Activated gamma-delta T cell treated with anti-CD3 and anti-CD28 coated beads, Interleukin-2, amount 50 U/mL, for 16 hours (primary cell): ENCODE data around the gene RAPGEF2.

Experiments used
- DNase-seq: peaks from one replicate; pipeline ENCODE4 v3.0.0-alpha.2; 2020; ENCODE audit warnings: low read depth

The RAPGEF2 gene

DNA sequence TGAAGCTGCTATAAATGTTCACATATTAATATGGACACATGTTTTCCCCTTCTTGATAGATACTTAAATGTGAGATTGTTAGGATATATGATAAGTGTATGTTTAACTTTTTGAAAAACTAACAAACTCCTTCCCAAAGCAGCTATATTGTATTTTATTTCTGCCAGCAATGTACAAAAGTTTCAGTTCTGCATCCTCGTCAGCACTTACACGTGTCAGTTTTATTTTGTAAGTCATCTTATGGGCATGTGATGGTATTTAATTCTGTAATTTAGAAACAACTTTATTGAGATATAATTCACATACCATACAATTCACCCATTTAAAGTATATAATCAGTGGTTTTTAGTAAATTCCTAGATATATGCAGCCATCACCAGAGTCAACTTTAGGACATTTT is 31.6 kb downstream of the RAPGEF2 start:
- no peak for DNase-seq

DNA sequence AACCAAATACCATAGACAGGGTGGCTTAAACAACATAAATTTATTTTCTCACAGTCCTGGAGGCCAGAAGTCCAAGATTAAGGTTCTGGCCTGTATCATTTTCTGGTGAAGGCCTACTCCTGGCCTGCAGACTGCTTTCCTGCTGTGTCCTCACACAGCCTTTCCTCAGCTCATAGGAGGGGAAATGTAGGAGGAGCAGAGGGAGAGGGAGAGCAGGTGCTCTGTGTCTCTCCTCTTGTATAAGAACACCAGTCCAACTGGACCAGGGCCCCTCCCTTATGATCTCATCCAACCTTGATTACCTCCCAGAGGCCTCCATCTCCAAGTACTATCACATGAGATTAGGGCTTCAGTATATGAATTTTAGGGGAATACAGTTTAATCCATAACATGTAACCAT is 34.3 kb downstream of the RAPGEF2 start:
- no peak for DNase-seq

DNA sequence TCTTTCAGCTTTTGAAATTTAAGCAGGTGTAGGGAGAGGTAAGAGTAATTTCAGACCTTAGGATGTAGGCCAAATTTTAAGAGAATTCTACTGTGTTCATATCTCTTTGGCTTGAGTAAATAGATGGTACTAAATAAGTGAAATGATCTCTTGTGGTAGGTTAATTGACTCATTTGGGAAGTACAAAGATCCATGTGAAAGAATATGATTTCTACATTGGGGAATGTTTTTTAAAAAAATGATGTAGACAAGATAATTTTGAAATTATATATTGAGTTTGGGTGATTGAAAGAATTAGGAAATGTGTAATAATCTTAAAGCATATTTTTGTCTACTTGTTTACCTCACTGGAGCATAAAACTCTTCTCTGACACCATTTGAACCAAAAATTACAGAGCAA is 35.6 kb downstream of the RAPGEF2 start:
- no peak for DNase-seq

DNA sequence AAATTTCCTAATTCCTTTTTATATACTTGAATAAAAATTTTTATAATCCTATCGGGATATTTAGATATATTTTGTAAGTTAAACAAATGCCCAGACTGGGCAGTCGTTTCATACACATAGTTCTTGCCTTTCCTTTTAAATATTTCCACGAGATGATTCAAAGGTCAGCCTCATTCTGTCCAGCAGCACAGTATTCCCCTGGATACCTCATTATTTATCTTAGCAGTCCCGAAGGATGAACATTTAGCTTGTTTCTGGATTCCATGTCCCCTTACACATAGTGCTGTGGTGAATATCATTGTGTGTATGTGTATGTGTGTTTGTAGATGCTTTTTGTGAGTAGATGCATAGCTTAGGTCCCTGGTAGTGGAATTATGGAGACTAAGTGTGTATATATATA is 38.3 kb downstream of the RAPGEF2 start:
- DNase-seq, result no peak

DNA sequence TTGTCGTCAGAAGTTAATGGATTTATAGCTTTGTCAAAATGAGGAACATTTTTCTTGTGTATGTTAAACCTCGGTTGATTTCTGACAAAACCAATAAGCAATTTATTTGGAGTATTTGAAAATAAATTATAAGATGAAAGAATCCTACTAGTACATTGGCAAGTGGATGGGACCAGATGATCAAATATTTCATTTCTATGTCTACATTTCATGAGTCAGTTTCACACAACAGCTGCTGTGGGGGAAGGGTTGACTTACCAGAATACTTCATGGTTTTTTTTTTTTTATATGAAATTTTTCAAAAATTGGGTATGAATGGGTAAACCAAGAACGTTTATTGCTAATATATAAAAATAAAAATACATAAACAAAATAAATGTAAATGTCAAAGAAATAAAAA is 39.4 kb downstream of the RAPGEF2 start:
- no peak for DNase-seq

DNA sequence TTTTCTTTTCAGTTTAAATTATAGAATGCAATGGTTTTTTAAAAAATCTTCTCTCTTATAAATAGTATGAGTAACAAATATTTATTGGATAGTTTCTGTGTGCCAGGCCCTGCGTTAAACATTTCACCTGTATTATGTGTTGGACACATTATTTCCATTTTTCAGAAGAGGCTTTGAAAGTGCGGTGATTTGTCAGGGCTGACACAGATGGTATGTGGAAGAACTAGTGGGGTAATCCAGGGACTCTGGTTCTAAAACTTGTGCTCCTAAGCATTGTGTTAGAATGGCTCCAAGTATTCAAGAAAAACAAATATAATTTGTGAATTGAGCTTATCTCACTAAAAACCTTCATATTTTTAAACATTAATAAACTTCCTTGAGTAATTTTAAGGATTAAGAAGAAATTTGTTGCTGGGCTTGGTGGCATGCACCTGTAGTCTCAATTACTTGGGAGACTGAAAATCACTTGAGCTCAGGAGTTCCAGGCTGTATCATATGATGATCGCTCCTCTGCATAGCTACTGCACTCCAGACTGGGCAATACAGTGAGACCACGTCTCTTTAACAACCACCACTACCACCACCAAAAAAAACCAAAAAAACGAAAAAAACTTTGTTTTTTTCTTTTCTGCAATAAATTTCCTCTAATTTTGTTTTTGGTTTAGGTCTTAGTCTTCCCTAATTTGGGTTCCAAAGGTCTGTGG is 40.0 kb downstream of the RAPGEF2 start:
- DNase-seq, result no peak

DNA sequence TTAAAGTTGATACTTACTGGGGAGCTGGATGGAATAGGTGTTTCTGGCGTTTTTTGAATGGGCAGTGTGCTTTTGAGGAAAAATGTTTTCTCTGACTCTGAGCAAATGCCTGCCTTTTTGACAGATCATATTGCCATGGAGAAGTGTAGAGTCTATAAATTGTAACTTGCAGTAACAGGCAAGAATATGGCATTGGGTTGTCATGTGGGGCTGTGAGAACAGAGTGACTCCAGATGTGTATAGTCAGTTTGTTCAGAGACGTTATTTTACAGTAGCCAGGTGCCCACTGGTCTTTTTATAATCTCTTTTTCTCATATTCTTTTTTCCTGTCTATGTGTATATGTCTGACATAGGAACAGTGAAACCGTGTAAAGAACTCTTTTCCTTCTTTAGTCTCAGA is 40.8 kb downstream of the RAPGEF2 start:
- DNase-seq, result no peak

DNA sequence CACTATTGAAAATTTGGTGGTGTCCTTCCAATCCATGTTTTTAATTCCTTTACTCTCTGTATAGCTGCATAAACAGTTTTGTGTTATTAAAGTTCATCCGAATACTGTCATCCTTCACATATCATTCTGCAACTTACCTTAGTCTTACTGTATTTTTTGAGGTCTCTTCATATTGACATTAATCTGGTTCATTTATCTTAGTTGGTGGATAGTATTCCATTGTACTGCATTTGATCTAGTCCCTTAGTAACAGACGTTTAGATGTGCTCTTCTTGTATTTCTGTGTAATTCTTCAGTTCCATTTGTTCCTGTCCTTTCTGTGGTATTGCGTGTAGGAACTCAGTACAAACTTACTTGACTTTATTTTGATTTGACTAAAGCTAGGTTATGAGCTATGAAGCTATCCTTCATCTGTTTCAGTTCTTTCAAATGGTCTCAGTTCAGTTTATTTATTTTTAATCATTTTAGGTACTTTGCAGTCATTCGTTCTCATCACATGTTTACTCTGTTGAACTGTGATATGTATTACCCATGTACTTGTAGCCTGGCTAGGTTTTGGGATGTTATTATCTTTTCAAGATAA is 41.3 kb downstream of the RAPGEF2 start:
- DNase-seq, result no peak

DNA sequence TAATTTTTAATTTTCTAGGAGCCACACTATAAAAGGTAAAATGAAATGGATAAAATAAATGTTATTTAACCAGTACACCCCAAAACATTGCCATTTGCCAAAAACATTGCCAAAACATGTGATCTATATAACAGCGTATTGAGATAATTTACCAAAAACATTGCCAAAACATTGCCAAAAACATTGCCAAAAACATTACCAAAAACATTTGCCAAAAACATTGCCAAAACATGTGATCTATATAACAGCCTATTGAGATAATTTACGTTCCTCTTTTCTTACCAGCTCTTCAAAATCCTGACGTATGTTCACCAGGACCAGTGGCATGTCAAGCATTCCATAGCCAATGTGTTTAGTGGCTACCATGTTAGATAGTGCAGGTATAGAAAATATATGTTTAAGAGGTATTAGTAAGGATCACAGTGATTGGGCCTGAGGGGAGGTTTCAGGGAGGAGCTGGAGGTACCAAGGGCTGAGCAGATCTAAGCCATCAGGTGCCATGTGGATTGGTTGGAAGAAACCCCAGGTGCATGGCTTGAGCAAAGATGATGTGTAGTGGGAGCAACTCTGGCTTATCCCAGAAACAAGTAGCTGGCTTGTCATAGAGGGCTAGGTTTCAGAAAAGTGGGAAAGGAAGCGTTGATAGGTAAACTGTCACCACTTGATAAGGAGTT is 42.6 kb downstream of the RAPGEF2 start:
- no peak for DNase-seq

DNA sequence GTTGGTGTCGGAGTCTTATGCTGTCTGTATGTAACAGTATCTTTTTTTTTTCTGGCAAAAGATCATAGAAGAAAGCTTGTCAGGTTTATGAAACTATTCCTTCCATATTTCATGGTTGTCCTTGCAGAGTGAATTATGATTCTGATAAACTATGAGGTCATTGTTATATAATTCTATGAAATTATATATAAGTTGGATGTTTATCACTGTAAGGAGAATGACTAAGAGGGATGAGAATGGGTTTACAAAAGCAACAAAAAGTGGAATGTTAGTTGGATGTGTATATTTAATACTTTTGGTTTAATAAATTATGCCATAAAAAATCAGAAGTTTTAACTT is 43.1 kb downstream of the RAPGEF2 start:
- no peak for DNase-seq

DNA sequence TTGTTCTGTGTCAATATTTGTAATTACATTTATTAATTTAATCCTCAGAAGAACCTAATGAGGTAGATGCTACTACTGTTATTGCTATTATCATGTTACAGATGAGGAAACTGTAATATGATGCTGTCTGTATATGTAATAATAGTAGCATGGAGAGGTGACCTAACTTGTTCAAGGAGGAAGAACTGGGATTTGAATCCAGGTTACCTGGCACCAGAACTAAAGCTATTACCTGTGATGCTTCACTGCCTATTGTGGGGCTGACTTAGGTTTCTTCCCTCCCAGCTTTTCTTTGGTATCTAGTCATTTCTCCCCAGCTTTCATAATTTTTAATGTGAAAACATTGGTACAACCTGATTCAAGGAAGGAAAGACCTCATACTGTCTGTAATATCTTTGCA is 43.6 kb downstream of the RAPGEF2 start:
- no peak for DNase-seq

DNA sequence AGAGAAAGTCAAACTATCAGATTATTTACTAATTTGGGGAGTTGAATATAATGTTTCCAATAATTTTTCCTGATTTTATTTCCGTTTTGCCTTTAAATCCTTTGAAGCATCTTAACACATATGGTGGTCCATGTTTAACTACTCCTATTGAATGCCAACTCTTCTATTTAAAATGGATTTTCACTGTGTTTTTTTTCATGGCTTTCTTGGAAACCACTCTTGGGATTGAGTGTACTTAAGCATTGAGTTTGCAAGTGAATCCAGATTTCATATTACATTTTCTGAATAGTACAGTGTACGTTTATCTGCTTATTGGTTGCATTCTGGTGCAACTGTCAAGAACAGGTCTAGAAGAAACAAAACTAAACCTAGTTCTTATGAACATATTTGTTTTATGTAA is 45.6 kb downstream of the RAPGEF2 start:
- no peak for DNase-seq

DNA sequence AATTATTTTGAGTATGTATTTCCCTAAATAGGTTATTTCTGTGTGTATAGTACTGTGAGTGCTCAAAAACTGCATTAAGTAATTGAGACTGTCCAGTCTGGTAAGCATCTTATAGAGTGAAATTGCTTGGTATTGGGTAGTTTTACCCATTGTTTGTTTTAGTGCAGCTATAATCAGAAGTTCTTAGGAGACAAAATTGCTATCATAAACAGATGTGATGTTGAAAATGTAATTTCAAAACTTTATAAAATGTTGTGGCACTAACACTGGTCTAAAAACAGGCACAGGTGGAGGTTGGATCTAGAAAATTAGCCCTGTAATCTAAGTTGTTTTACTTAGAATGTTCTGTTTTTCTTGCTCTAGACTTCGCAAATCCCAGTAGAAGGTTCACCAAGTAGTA is 46.8 kb downstream of the RAPGEF2 start:
- DNase-seq, result no peak

DNA sequence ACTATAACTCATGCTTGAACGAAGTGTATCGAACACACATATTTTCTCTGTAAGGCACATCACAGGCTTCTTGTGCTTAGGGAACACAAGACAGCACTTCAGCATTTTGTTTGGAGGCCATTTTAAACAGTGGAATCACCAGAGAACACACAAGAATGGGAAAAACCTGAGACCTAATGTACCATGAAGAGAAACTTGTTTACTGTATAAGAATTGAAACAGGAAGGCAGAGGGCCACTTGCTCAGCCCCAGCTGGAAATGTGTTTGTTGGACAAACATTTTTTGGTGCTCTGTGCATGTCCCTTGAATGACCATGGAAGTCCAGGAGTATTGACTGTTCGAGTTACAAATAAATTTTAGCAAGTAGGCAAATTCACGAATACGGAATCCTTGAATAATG is 47.5 kb downstream of the RAPGEF2 start:
- no peak for DNase-seq

DNA sequence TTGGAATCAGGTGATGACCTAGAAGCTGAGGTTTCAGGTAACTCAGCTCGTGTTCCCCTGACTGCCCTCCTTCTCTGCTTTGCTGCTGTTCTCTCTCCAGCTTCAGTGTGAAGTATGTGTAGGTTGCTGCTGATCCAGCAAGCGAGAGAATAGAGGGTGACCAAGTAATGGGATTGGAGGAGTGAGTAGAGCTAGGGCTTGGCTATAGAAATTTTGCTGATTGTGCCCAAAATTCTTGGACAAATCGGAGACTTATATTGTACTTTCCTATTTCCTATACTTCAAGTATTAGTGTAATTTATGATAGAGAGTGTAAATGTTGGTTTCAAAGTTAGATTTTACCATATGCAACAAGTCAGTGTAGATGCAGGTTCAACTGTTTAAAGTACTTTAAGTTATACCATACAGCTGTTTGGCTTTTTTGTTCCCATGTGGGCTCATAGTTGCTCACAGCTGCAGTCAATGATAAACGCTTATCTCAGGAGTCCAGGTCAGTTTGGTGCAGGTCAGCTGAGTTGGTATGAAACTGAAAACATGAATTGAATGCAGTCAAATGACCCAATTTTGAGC is 48.0 kb downstream of the RAPGEF2 start:
- DNase-seq, result no peak

DNA sequence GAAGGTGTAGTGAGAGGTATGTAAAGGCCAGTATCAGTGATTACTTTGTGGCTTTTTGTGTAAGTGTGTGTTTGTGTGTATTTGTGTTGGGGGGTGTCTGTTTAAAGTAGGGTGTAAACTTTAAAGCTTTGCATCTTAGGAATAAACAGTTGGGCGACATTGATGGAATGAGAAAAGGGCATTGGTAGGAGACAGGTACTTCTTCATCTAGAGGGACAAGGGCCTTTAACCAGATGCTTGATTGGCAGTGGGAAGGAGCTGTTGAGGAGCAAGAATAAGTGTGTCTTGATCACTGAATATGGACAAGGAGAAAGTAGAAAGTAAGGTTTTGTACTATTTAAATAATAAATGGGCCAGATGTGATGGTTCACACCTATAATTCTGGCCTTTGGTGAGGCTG is 48.8 kb downstream of the RAPGEF2 start:
- no peak for DNase-seq

DNA sequence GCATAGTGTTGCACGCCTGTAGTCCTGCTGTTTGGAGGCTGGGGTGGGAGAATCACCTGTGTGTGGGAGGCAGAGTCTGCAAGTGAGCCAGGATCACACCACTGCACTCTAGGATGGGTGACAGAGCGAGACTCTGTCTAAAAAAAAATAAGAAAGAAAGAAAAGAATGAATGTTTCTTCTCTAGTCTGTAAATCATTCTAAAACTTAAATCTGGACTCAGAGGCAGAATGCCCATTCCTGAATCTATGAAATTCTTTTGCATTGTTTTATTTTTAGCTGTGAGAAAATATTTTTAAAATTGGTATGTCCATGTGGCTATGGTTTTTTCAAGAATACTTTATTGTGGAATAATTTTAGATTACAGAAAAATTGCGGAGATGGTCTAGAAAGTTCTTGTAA is 49.3 kb downstream of the RAPGEF2 start:
- DNase-seq, result no peak

DNA sequence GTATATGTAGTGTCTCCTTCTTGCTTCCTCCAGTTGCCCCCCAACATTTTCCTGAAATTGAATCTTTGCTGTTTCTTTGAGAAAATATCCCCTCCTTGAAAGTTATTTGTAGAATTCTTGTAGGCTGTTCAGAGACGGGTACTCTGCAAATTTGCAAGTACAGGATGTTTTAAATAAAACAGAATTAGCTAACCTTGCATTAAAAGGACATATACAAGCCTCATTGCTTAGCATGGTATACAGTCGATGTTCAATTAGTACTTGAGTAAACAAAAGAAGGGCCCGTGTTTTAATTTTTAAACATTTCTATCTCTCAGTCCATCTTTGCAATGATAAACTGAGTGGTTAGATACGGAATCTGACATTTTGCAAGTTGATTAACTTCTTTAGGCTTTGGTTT is 50.8 kb downstream of the RAPGEF2 start:
- DNase-seq, result no peak

DNA sequence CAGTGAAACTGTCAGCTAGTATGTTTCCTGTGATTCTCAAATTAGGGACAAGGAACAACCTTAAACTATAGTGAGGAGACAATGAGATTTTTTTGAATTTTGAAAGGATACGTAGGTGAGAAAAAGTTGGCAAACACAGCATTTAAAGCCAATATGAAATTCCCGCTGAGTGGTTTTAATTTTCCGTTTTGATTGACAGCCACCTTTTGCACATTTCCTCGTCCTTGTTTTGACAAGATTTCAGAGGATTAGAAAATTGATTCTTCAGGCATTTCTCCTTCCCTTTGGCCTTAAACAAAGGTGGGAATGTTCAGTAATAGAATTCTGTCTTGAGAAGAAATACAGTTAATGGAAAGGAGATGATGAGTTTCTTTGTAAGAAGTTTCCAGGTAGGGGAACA is 52.2 kb downstream of the RAPGEF2 start:
- no peak for DNase-seq

DNA sequence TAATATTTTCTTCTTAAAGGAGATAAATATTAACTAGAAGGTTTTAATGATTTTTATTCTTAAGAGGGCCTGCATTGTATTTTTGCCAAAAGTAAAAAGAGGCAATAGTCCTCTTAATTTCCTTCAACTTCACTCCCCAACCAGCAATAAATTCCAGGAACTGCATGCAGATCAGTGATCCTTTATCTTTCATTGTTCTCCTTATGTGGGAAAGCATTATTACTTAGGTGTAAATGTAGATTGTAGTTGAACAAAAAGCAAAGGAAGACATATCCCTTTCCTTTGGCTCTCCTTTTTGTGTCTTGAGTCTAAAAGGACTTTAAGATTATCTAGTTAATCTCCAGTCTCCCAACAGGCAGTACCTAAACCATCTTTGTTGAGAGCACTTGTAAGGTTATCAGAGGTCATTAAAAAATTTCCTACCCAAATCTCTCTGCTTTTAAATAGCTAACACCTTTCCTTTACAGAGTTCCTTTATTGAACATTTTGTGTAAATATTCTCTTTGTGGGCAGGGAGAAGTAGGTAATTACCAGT is 55.3 kb downstream of the RAPGEF2 start:
- no peak for DNase-seq

DNA sequence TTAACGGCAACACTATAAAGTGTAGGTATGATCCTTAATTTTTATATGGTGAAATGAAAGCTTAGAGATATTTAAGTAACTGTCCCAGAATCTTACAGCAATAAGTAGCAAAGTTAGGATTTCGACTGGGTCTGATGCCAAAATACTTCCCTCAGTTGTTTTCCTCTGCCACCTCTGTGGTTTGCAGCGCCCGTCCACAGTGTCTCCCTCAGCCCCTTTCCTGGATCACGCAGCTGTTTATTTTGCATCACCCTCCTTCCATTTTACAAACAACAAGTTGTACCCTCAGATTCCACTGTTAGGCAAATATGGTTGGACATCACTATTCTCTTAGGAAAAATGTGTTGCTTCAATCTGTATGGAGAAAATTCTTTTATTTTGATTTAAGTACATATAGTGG is 56.1 kb downstream of the RAPGEF2 start:
- DNase-seq, result no peak

DNA sequence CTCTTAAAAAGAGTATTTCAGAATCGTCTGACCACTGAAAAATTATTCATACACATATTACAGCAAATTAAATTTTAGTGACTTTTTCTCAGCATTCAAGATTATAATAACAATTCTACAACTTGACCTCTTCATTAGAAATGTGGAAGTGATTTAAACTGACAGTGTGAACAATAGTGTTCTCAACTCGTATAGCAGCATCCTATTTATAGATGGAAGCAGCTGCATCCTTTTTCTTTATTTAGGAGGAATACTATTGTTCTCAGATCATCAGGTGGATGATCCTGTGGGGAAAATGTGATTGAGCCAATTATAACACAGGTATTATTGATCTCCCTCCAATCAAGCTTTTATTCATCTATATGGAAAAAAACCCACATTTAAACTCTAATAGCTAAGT is 56.7 kb downstream of the RAPGEF2 start:
- DNase-seq, result no peak

DNA sequence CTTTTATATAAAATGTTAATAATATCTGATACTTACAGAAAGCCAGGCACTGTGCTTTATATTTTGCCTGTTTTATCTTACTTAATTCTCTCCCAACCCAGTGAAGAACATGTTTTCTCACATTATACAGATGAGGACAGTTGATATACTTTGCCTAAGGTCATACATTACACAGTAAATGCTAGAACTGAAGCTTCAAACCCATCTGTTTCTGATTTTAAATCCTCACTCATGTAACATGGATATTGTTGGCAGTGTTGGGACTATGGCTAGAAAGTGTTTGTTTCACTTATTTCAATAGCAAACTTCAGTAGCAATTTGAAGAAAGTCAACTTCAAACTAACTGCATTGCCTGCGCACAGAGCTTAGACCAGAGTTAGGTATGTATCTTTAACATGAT is 57.4 kb downstream of the RAPGEF2 start:
- DNase-seq, result no peak
